Brain microvascular endothelial cell (primary cell): ENCODE data around the gene CARD10.
"Not testable (repeated sequence)": the region's sequence is repeated elsewhere in the genome, so short reads cannot be mapped to it uniquely, and the experiment has no call there.

Experiments used
- DNase-seq: peaks from one replicate; pipeline ENCODE4 v3.0.0-alpha.2; 2020
- H3K27ac ChIP-seq: fragments of 250-450 bp; sonication (Bioruptor Pico); 2 replicates; pipeline ENCODE4 v1.5.1; 2020; ENCODE audit warnings: mild to moderate bottlenecking, moderate library complexity
- H3K27me3 ChIP-seq: fragments of 250-450 bp; sonication (Bioruptor Pico); replicated peaks from 2 replicates; pipeline ENCODE4 v1.5.1; 2020; ENCODE audit warnings: mild to moderate bottlenecking
- H3K36me3 ChIP-seq: fragments of 250-450 bp; sonication (Bioruptor Pico); replicated peaks from 2 replicates; pipeline ENCODE4 v1.5.1; 2020; ENCODE audit warnings: mild to moderate bottlenecking
- H3K4me3 ChIP-seq: 2 replicates; pipeline ENCODE4 v1.5.1; 2011; ENCODE audit warnings: low read depth, mild to moderate bottlenecking, control low read depth, low read length, moderate library complexity
- in situ Hi-C: cut with HindIII; loops from 2 replicates; pipeline ENCODE4 v1.10.0; 2017; ENCODE audit warnings: low sequenced_read_pairs, low pct_ligation_motif_present
- TF ChIP-seq, protein P1 (sequence below): IDR thresholded peaks from 2 replicates; pipeline ENCODE4 v1.5.1; 2011; ENCODE audit warnings: low read depth, mild to moderate bottlenecking, moderate library complexity, low read length, control low read depth, inconsistent platforms; ENCODE audit errors: missing control alignments

CARD10 gene

DNA sequence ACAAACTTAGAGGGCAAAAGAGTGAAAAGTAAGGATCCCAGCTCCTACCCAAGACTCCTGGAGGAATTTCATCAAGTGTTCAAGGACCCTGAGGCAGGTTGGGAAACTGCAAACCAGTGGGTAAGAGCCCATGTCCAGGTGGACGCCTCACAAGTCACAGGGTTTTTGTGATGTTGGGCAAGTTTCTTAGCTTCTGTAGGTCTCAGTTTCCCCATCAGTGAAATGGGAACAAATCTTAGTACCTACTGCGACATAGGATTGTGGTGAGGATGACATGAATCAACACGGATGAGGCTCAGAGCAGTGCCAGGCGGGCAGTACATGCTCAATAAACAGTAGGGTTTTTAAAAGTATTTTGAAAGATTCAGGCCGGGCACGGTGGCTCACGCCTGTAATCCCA is 23.7 kb upstream of the CARD10 start:
- no peaks in the 10 kb centered on the region for H3K27me3 ChIP-seq
- no peak overlapping the region for H3K27ac ChIP-seq
- in situ Hi-C loops, result no loop called here
- H3K4me3 ChIP-seq, result no peak overlapping the region
- H3K36me3 ChIP-seq, result no peaks in the 10 kb centered on the region
- TF ChIP-seq, protein P1, sequence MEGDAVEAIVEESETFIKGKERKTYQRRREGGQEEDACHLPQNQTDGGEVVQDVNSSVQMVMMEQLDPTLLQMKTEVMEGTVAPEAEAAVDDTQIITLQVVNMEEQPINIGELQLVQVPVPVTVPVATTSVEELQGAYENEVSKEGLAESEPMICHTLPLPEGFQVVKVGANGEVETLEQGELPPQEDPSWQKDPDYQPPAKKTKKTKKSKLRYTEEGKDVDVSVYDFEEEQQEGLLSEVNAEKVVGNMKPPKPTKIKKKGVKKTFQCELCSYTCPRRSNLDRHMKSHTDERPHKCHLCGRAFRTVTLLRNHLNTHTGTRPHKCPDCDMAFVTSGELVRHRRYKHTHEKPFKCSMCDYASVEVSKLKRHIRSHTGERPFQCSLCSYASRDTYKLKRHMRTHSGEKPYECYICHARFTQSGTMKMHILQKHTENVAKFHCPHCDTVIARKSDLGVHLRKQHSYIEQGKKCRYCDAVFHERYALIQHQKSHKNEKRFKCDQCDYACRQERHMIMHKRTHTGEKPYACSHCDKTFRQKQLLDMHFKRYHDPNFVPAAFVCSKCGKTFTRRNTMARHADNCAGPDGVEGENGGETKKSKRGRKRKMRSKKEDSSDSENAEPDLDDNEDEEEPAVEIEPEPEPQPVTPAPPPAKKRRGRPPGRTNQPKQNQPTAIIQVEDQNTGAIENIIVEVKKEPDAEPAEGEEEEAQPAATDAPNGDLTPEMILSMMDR, result no peak
- DNase-seq, result no peak

DNA sequence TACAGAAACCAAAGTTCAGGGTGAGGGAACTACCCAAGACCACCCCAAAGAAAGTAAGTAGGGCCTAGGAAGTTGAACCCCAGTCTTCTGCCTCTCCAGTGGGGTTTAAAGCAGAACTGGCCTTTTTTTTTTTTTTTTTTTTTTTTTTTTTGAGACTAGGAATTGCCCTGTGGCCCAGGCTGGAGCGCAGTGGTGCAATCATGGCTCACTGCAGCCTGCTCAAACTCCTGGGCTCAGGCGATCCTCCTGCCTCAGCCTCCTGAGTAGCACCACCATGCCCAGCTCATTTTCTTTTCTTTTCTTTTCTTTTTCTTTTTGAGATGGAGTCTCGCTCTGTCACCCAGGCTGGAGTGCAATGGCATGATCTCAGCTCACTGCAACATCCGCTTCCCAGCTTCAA is 23.2 kb upstream of the CARD10 start:
- in situ Hi-C loops, H3K4me3 ChIP-seq, H3K27ac ChIP-seq, H3K36me3 ChIP-seq, H3K27me3 ChIP-seq, DNase-seq: not testable (repeated sequence)

DNA sequence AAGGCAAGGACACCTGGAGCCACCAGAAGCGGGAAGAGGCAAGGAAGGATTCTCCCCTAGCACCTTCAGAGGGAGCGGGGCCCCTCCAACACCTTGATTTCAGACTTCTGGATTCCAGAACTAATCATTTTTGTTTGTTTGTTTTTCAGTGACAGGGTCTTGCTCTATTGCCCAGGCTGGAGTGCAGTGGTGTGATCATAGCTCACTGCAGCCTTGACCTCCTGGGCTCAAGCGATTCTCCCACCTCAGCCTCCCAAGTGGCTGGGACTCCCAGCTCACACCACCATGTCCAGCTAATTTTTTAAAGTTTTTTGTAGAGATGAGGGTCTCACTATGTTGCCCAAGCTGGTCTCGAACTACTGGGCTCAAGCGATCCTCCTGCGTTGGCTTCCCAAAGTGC is 20.6 kb upstream of the CARD10 start:
- H3K27me3 ChIP-seq, in situ Hi-C loops, H3K4me3 ChIP-seq, H3K36me3 ChIP-seq, H3K27ac ChIP-seq, DNase-seq: not testable (repeated sequence)

DNA sequence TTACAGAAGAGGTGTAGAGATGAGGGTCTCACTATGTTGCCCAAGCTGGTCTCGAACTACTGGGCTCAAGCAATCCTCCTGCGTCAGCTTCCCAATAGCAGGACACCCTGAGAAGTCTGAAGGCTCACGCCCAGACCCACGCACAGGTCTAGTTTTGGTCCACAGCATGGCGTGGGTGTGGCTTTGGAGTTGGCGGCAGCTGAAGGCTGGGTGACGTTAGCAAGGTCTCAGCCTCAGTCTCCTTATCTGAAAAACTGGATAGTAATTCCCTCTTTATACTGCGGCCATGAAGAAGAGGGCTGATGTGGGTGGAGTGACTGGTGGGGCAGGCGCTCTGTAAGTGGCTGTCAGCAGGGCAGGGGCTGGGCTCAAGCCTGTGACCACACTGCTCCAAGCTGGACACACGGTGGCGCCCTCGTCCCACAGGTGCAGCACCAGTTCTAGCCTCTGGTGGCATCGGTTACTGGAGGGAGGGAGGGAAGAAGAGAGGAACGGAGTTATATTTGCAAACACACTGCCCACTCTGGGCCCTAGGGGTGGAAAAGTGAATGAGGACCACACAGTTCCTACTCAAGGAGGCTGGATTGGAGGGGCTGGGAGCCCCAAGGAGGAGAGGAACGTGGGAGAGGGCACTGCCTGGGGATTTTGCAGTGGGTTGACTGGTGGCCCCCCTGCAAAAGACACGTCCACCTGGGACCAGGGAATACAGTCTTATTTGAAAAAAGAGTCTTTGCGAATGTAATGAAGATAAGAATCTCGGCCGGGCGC is 19.6 kb upstream of the CARD10 start:
- Histone ChIP-seq H3K27me3 (no peaks in the 10 kb centered on the region), H3K36me3 (no peaks in the 10 kb centered on the region), H3K4me3 (no peak overlapping the region), H3K27ac (no peak overlapping the region)
- peak; percentile 92 for DNase-seq
- TF ChIP-seq, protein P1, result peak; percentile 98
- in situ Hi-C loops, result no loop called here

DNA sequence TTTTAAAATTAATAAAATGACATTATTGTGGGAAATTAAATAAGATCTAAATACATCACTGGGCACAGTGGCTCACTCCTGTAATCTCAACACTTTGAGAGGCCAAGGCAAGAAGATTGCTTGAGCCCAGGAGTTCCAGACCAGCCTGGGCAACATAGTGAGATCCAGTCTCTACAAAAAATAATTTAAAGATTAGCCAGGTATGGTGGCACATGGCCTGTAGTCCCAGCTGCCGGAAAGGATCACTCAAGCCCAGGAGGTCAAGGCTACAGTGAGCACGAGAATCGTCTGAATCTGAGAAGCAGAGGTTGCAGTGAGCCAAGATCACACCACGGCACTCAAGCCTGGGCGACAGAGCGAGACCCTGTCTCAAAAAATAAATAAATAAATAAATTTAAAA is 15.9 kb upstream of the CARD10 start:
- Histone ChIP-seq H3K27me3 (no peaks in the 10 kb centered on the region), H3K36me3 (no peaks in the 10 kb centered on the region), H3K4me3 (no peak overlapping the region), H3K27ac (no peak overlapping the region)
- TF ChIP-seq, protein P1, result no peak
- no peak for DNase-seq
- in situ Hi-C loops, result no loop called here

DNA sequence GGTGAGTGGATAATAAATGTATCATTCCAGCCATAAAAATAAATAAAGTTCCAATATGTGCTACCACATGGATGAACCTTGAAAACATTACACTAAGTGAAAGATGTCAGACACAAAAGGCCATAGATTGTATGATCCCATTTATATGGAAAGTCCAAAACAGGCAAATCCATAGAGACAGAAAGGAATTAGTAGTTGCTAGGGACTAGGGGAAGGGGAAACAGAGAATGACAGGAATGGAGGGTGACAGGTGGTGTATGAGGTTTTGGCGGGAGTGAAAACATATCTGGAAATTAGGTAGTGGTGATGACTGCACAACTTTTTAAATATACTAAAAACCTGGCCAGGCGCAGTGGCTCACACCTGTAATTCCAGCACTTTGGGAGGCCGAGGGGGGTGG is 15.2 kb upstream of the CARD10 start:
- no peak overlapping the region for H3K27ac ChIP-seq
- H3K4me3 ChIP-seq, result no peak overlapping the region
- H3K36me3 ChIP-seq, result no peaks in the 10 kb centered on the region
- in situ Hi-C loops, result no loop called here
- TF ChIP-seq, protein P1, result no peak
- DNase-seq, result no peak
- H3K27me3 ChIP-seq, result no peaks in the 10 kb centered on the region

DNA sequence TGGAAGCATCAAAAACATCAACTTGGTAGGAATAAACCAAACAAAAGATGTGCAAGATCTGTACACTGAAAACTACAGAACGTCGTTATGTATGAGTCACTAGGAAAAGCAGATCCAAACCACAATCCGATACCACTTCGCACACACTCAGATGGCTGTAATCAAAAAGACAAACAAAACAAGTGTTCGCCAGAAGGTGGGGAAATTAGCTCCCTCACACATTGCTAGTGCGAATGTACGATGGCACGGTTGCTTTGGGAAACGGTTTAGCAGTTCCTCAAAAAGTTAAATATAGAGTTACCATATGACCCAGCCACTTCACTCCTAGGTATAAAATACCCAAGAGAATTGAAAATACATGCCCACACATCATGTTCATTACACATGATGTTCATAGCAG is 14.8 kb upstream of the CARD10 start:
- Histone ChIP-seq H3K36me3 (no peaks in the 10 kb centered on the region), H3K27ac (peak overlapping the region; percentile 49), H3K4me3 (no peak overlapping the region), H3K27me3 (no peaks in the 10 kb centered on the region)
- peak; percentile 74 for DNase-seq
- in situ Hi-C loops, result no loop called here
- TF ChIP-seq, protein P1, result no peak
